Measurements from ENCODE around the gene MEF2C. TPM values are rescaled to one million over a fixed set of nuclear protein-coding genes. Genes with fewer than 3 reads are reported as not detected.

Gene MEF2C
- total RNA-seq, 3 donors from 2014 or later (not counting 1 experiment from before 2014, with no cell fraction given), result 9.2 to 22.0 (median 18.3) TPM

DNA sequence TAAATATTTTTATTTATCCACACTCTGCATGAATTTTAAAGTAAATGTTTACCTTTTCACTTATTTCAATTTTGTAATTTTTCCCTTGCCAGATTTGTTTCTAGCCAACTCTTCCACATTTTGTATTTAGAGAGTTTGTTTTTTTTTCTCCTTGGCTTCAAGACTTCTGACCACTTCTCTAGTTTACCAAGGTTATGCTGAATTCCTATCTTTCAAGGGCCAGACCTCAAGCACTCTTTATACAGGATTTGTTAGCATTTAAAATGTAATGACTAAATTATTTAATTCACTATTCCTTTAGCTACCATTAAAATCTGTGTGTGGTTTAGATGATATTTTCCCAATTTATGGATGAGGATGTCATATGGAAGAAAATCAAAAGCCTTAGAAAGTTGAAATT is 42.5 kb downstream of the MEF2C start:
- Histone ChIP-seq H3K4me3 (ENCODE audit: low read length) (no peak overlapping the region), H3K9me3 (ENCODE audit: control insufficient read depth, insufficient read depth, low read length) (no peaks in the 10 kb centered on the region), H3K27ac (ENCODE audit: low read length) (no peak overlapping the region), H3K36me3 (ENCODE audit: control insufficient read depth, insufficient read depth, low read length) (no peaks in the 10 kb centered on the region), H3K27me3 (ENCODE audit: control insufficient read depth, insufficient read depth, low read length) (no peaks in the 10 kb centered on the region), H3K4me1 (ENCODE audit: control insufficient read depth, insufficient read depth, low read length) (no peaks in the 10 kb centered on the region)
- TF ChIP-seq, protein P1, sequence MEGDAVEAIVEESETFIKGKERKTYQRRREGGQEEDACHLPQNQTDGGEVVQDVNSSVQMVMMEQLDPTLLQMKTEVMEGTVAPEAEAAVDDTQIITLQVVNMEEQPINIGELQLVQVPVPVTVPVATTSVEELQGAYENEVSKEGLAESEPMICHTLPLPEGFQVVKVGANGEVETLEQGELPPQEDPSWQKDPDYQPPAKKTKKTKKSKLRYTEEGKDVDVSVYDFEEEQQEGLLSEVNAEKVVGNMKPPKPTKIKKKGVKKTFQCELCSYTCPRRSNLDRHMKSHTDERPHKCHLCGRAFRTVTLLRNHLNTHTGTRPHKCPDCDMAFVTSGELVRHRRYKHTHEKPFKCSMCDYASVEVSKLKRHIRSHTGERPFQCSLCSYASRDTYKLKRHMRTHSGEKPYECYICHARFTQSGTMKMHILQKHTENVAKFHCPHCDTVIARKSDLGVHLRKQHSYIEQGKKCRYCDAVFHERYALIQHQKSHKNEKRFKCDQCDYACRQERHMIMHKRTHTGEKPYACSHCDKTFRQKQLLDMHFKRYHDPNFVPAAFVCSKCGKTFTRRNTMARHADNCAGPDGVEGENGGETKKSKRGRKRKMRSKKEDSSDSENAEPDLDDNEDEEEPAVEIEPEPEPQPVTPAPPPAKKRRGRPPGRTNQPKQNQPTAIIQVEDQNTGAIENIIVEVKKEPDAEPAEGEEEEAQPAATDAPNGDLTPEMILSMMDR (IDR thresholded peaks at IDR 0.05), result no peak
- intact Hi-C loops (cut with micrococcal nuclease), result no loop called here
- Mint-ChIP-seq H3K27ac (no peak overlapping the region), H3K36me3 (no peaks in the 10 kb centered on the region), H3K4me1 (peaks cover 0 to 5% of the 10 kb centered on the region in 2 donors), H3K27me3 (ENCODE audit: low read depth in 2 of 2) (no peaks in the 10 kb centered on the region), H3K4me3 (no peak overlapping the region), H3K9me3 (no peaks in the 10 kb centered on the region)
- DNase-seq, result no peak
- no peak for ATAC-seq

DNA sequence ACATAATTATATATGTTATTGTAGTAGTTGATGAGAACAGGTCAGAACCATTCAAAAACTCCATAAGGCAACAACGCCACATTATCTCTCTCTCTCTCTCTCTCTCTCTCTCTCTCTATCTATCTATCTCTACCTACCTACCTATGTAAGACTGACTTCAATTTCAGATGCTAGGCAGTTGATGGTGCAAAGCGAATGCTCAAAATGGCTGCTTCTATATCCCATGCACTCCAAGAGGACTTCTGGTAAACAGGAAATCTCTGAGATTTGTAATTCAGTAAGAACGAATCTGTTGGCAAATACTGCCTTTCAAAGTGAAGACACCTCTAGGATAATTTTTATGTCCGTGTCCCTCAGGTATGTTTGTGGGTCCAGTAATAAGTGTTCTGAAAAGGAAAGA is 43.7 kb downstream of the MEF2C start:
- H3K4me3 Mint-ChIP-seq, result no peak overlapping the region
- H3K27ac ChIP-seq (ENCODE audit: low read length), result no peak overlapping the region
- H3K4me1 Mint-ChIP-seq, result peaks cover 0 to 5% of the 10 kb centered on the region in 2 donors

DNA sequence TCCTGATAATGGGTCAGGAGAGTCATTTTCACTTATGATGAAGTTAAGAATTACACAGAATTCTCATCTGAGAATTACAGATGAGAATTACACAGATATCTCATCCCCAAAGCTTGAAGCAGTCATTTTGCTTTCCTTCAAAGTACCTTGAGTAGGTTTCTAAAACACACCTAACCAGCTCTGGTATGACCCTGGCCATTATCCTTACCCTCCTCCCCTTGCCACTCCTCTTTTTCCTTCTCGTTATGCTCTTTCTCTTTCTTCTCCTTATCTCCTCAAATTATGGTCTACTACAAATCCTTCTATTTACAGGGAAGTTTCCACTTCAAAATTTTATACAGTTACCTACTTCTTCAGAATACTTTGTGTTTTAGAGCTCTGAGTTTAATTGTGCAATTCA is 44.5 kb downstream of the MEF2C start:
- no peaks in the 10 kb centered on the region for H3K27me3 Mint-ChIP-seq (ENCODE audit: low read depth in 2 of 2)
- 92% methylated on average over 1 of the region's 1 CpG for WGBS (ENCODE audit: insufficient coverage)
- H3K4me1 ChIP-seq (ENCODE audit: control insufficient read depth, insufficient read depth, low read length), result no peaks in the 10 kb centered on the region
- H3K4me3 Mint-ChIP-seq, result no peak overlapping the region
- DNase-seq, result no peak
- H3K27ac Mint-ChIP-seq, result no peak overlapping the region
- no peaks in the 10 kb centered on the region for H3K36me3 ChIP-seq (ENCODE audit: control insufficient read depth, insufficient read depth, low read length)
- no peaks in the 10 kb centered on the region for H3K36me3 Mint-ChIP-seq
- intact Hi-C loops (cut with micrococcal nuclease), result no loop called here
- no peaks in the 10 kb centered on the region for H3K9me3 Mint-ChIP-seq
- H3K27ac ChIP-seq (ENCODE audit: low read length), result no peak overlapping the region
- peaks cover 0 to 5% of the 10 kb centered on the region in 2 donors for H3K4me1 Mint-ChIP-seq
- no peak for ATAC-seq
- no peaks in the 10 kb centered on the region for H3K27me3 ChIP-seq (ENCODE audit: control insufficient read depth, insufficient read depth, low read length)
- H3K4me3 ChIP-seq (ENCODE audit: low read length), result no peak overlapping the region
- TF ChIP-seq, protein P1 (IDR thresholded peaks at IDR 0.05), result no peak
- H3K9me3 ChIP-seq (ENCODE audit: control insufficient read depth, insufficient read depth, low read length), result no peaks in the 10 kb centered on the region

More for the DNA sequence above, 43.7 kb downstream of the MEF2C start:
- intact Hi-C loops (cut with micrococcal nuclease), result no loop called here
- Histone ChIP-seq H3K27me3 (ENCODE audit: control insufficient read depth, insufficient read depth, low read length) (no peaks in the 10 kb centered on the region), H3K4me3 (ENCODE audit: low read length) (no peak overlapping the region), H3K4me1 (ENCODE audit: control insufficient read depth, insufficient read depth, low read length) (no peaks in the 10 kb centered on the region), H3K9me3 (ENCODE audit: control insufficient read depth, insufficient read depth, low read length) (no peaks in the 10 kb centered on the region), H3K36me3 (ENCODE audit: control insufficient read depth, insufficient read depth, low read length) (no peaks in the 10 kb centered on the region)
- Mint-ChIP-seq H3K36me3 (no peaks in the 10 kb centered on the region), H3K9me3 (no peaks in the 10 kb centered on the region), H3K27ac (no peak overlapping the region), H3K27me3 (ENCODE audit: low read depth in 2 of 2) (no peaks in the 10 kb centered on the region)
- ATAC-seq (no peak), DNase-seq (no peak)
- TF ChIP-seq, protein P1 (IDR thresholded peaks at IDR 0.05), result no peak
- WGBS (ENCODE audit: insufficient coverage), result 86% methylated on average over 4 of the region's 4 CpGs

DNA sequence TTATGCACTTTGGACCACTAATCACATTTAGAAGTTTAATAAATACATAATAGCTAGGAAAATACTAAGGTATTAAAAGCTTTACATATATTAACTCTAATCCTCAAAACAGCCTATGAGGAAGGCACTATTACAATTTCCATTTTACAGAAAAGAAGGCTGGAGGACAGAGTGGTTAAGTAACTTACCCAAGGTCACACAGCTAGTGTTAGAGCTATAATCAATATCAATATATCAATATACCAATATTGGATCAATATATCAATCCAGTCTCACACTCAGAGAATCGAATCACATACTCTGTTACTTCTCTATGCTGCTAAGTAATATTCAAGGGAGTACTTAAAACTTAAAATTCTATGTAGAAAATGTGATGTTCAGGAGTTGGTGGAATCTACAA is 45.2 kb downstream of the MEF2C start:
- H3K27ac Mint-ChIP-seq, result no peak overlapping the region
- H3K27me3 Mint-ChIP-seq (ENCODE audit: low read depth in 2 of 2), result no peaks in the 10 kb centered on the region
- ATAC-seq (no peak), DNase-seq (no peak)
- H3K4me1 Mint-ChIP-seq, result peaks cover 0 to 5% of the 10 kb centered on the region in 2 donors
- H3K4me3 Mint-ChIP-seq, result no peak overlapping the region
- H3K27ac ChIP-seq (ENCODE audit: low read length), result no peak overlapping the region
- no peaks in the 10 kb centered on the region for H3K9me3 Mint-ChIP-seq
- H3K4me1 ChIP-seq (ENCODE audit: control insufficient read depth, insufficient read depth, low read length), result no peaks in the 10 kb centered on the region
- no CpG with 5 or more reads among the region's 1 CpG for WGBS (ENCODE audit: insufficient coverage)
- H3K9me3 ChIP-seq (ENCODE audit: control insufficient read depth, insufficient read depth, low read length), result no peaks in the 10 kb centered on the region
- no peaks in the 10 kb centered on the region for H3K36me3 ChIP-seq (ENCODE audit: control insufficient read depth, insufficient read depth, low read length)
- no peaks in the 10 kb centered on the region for H3K36me3 Mint-ChIP-seq
- intact Hi-C loops (cut with micrococcal nuclease), result no loop called here
- no peak overlapping the region for H3K4me3 ChIP-seq (ENCODE audit: low read length)
- TF ChIP-seq, protein P1 (IDR thresholded peaks at IDR 0.05), result no peak
- H3K27me3 ChIP-seq (ENCODE audit: control insufficient read depth, insufficient read depth, low read length), result no peaks in the 10 kb centered on the region

All from natural killer cell (primary cell).